WTC11 (cell line): ENCODE results near the gene MN1. TPM values are rescaled to one million over a fixed set of nuclear protein-coding genes. Genes with fewer than 3 reads are reported as not detected.

Experiments used
- ATAC-seq: fragments of 200-7000 bp; cut with Tn5 transposase; 2 replicates; pipeline ENCODE4 v1.10.0; 2021; ENCODE audit warnings: mild to moderate bottlenecking, moderate library complexity
- CTCF ChIA-PET: fragments of 300-600 bp; sonication (Branson Sonifier 250); formaldehyde crosslinking; loops from one replicate; lab custom pipeline; 2021; ENCODE audit warnings: antibody characterized with exemption; lab: Charles Lee
- POLR2A ChIA-PET: fragments of 350-600 bp; sonication (Branson Sonifier 250); formaldehyde crosslinking; loops from one replicate; lab custom pipeline; 2021; ENCODE audit warnings: antibody characterized with exemption; lab: Charles Lee
- DNase-seq: peaks from one replicate; pipeline ENCODE4 v3.0.0; 2021; ENCODE audit warnings: low spot score
- H3K27ac Mint-ChIP-seq: 2 replicates; pipeline ENCODE4 v1.8.0; 2021; ENCODE audit warnings: mixed read lengths
- H3K27me3 Mint-ChIP-seq: 2 replicates; pipeline ENCODE4 v1.8.0; 2021; ENCODE audit warnings: low read depth, mild to moderate bottlenecking, moderate library complexity, mixed read lengths
- H3K36me3 Mint-ChIP-seq: 2 replicates; pipeline ENCODE4 v1.8.0; 2021; ENCODE audit warnings: mixed read lengths
- H3K4me1 Mint-ChIP-seq: 2 replicates; pipeline ENCODE4 v1.8.0; 2022; ENCODE audit warnings: mixed read lengths
- H3K4me3 Mint-ChIP-seq: 2 replicates; pipeline ENCODE4 v1.8.0; 2021; ENCODE audit warnings: mild to moderate bottlenecking, moderate library complexity, mixed read lengths
- H3K9me3 Mint-ChIP-seq: 2 replicates; pipeline ENCODE4 v1.8.0; 2021; ENCODE audit warnings: mixed read lengths
- AFF4 ChIP-seq: sonication (generic); formaldehyde crosslinking; IDR thresholded peaks from 2 replicates; pipeline ENCODE4 v1.8.1; 2023; ENCODE audit warnings: mild to moderate bottlenecking, missing genetic modification reagents, borderline replicate concordance
- ELF4 ChIP-seq: sonication (generic); formaldehyde crosslinking; IDR thresholded peaks from 2 replicates; pipeline ENCODE4 v1.8.1; 2022; ENCODE audit warnings: low read depth, mild to moderate bottlenecking, moderate library complexity, missing genetic modification reagents
- ETV6 ChIP-seq: sonication (generic); formaldehyde crosslinking; IDR thresholded peaks from 2 replicates; pipeline ENCODE4 v1.8.1; 2022; ENCODE audit warnings: mild to moderate bottlenecking, missing genetic modification reagents
- FOXP1 ChIP-seq: sonication (generic); formaldehyde crosslinking; IDR thresholded peaks from 2 replicates; pipeline ENCODE4 v1.8.0; 2022; ENCODE audit warnings: missing genetic modification reagents, mild to moderate bottlenecking, moderate library complexity, borderline replicate concordance
- GTF2I ChIP-seq: fragments of 250-450 bp; sonication (Bioruptor Pico); conservative IDR thresholded peaks from 2 replicates; pipeline ENCODE4 v1.4.0; 2021; ENCODE audit warnings: mild to moderate bottlenecking
- HMGA2 ChIP-seq: fragments of 250-450 bp; sonication (Bioruptor Pico); IDR thresholded peaks from 2 replicates; pipeline ENCODE4 v1.4.0; 2021; ENCODE audit warnings: mild to moderate bottlenecking, moderate library complexity
- IRF1 ChIP-seq: sonication (generic); formaldehyde crosslinking; IDR thresholded peaks from 2 replicates; pipeline ENCODE4 v1.8.0; 2023; ENCODE audit warnings: missing genetic modification reagents
- IRF2 ChIP-seq: sonication (generic); formaldehyde crosslinking; IDR thresholded peaks from 2 replicates; pipeline ENCODE4 v1.8.0; 2022; ENCODE audit warnings: low read depth, missing genetic modification reagents, borderline replicate concordance
- KAT7 ChIP-seq: sonication (generic); formaldehyde crosslinking; IDR thresholded peaks from 2 replicates; pipeline ENCODE4 v1.8.1; 2023; ENCODE audit warnings: missing genetic modification reagents, mild to moderate bottlenecking, borderline replicate concordance
- RELA ChIP-seq: sonication (generic); formaldehyde crosslinking; IDR thresholded peaks from 2 replicates; pipeline ENCODE4 v1.8.1; 2022; ENCODE audit warnings: missing genetic modification reagents, mild to moderate bottlenecking, borderline replicate concordance
- RORB ChIP-seq: fragments of 250-450 bp; sonication (Bioruptor Pico); IDR thresholded peaks from 2 replicates; pipeline ENCODE4 v1.9.0; 2021; ENCODE audit warnings: mild to moderate bottlenecking
- SMAD4 ChIP-seq: sonication (generic); formaldehyde crosslinking; IDR thresholded peaks from 2 replicates; pipeline ENCODE4 v1.8.0; 2022; ENCODE audit warnings: mild to moderate bottlenecking, missing genetic modification reagents
- ZMAT4 ChIP-seq: fragments of 250-450 bp; sonication (Bioruptor Pico); IDR thresholded peaks from 2 replicates; pipeline ENCODE4 v1.9.0; 2021; ENCODE audit warnings: mild to moderate bottlenecking
- ZNF263 ChIP-seq: sonication (generic); formaldehyde crosslinking; IDR thresholded peaks from 2 replicates; pipeline ENCODE4 v1.8.1; 2022; ENCODE audit warnings: low read depth, mild to moderate bottlenecking, moderate library complexity, missing genetic modification reagents
- ZNF281 ChIP-seq: sonication (generic); formaldehyde crosslinking; IDR thresholded peaks from 2 replicates; pipeline ENCODE4 v1.8.0; 2023; ENCODE audit warnings: mild to moderate bottlenecking, missing genetic modification reagents
- ZNF317 ChIP-seq: sonication (generic); formaldehyde crosslinking; IDR thresholded peaks from 2 replicates; pipeline ENCODE4 v1.8.1; 2023; ENCODE audit warnings: low read depth, mild to moderate bottlenecking, moderate library complexity, missing genetic modification reagents, borderline replicate concordance
- ZNF396 ChIP-seq: fragments of 250-450 bp; sonication (Bioruptor Pico); IDR thresholded peaks from 2 replicates; pipeline ENCODE4 v1.8.0; 2021; ENCODE audit warnings: mild to moderate bottlenecking, moderate library complexity, borderline replicate concordance
- total RNA-seq: library from RNA; stranded (reverse); gene quantifications from 3 replicates; pipeline ENCODE4 v1.2.3, GENCODE V29; 2021
- TF ChIP-seq, protein P1 (sequence below): sonication (generic); formaldehyde crosslinking; IDR thresholded peaks from 2 replicates; pipeline ENCODE4 v1.8.1; 2023; ENCODE audit warnings: mild to moderate bottlenecking, missing genetic modification reagents, moderate library complexity
- TF ChIP-seq, protein P2 (sequence below): sonication (generic); formaldehyde crosslinking; IDR thresholded peaks from 2 replicates; pipeline ENCODE4 v1.8.1; 2022; ENCODE audit warnings: mild to moderate bottlenecking, moderate library complexity, missing genetic modification reagents

Gene MN1
- total RNA-seq, 1 experiment from 2014 or later = 21.3 TPM

DNA sequence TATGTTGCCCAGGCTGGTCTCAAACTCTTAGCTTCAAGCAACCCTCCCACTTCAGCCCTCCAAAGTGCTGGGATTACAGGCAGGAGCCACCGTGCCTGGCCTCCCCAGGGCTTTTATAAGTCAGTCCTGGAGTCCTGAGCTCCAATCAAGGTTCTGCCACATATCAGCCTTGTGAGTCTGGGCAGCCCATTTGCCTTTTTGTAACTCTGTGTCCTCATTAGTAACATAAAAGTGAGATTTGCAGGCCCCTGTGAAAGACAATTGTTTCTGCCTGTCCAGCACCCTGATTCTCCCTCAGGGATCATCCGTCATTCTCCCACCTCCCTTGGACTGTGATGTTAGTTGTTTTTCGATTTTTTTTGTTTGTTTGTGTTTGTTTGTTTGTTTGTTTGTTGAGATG lies 89.8 kb downstream of the MN1 start:
- Mint-ChIP-seq H3K4me1 (peaks cover 29% of the 10 kb centered on the region), H3K27me3 (no peaks in the 10 kb centered on the region), H3K27ac (no peak overlapping the region; the same call in 1 of the 2 replicates), H3K4me3 (no peak overlapping the region), H3K9me3 (peaks cover 2% of the 10 kb centered on the region; the same call in 1 of the 2 replicates), H3K36me3 (peaks cover 62% of the 10 kb centered on the region)
- ATAC-seq (no peak), DNase-seq (no peak)
- ChIA-PET CTCF (interaction anchor here (1.1 kb wide), 1 partner anchor 31 kb away, joined by 3 read pairs; no protein-coding TSS in a partner anchor), POLR2A (no interaction called here)
- no peak for TF ChIP-seq AFF4
- no peak for TF ChIP-seq IRF2
- TF ChIP-seq HMGA2 = no peak
- TF ChIP-seq FOXP1 = no peak
- no peak for TF ChIP-seq ZNF263
- TF ChIP-seq KAT7 = no peak
- no peak for TF ChIP-seq ZNF317 (CRISPR knock-in tag)
- TF ChIP-seq ELF4 = no peak

- Mint-ChIP-seq H3K4me1 (peaks cover 24% of the 10 kb centered on the region), H3K27me3 (no peaks in the 10 kb centered on the region), H3K4me3 (no peak overlapping the region), H3K27ac (no peak overlapping the region; the same call in 1 of the 2 replicates), H3K9me3 (peaks cover 2% of the 10 kb centered on the region; the same call in 1 of the 2 replicates), H3K36me3 (peaks cover 61% of the 10 kb centered on the region)
- no peak for DNase-seq
- TF ChIP-seq RELA (CRISPR knock-in tag) (no peak), RORB (no peak)
- ChIA-PET POLR2A (no interaction called here), CTCF (no interaction called here)
- no peak for ATAC-seq
Observed at GRCh38 chr22:27711012-27711411, 90.5 kb downstream of the MN1 start.

DNA sequence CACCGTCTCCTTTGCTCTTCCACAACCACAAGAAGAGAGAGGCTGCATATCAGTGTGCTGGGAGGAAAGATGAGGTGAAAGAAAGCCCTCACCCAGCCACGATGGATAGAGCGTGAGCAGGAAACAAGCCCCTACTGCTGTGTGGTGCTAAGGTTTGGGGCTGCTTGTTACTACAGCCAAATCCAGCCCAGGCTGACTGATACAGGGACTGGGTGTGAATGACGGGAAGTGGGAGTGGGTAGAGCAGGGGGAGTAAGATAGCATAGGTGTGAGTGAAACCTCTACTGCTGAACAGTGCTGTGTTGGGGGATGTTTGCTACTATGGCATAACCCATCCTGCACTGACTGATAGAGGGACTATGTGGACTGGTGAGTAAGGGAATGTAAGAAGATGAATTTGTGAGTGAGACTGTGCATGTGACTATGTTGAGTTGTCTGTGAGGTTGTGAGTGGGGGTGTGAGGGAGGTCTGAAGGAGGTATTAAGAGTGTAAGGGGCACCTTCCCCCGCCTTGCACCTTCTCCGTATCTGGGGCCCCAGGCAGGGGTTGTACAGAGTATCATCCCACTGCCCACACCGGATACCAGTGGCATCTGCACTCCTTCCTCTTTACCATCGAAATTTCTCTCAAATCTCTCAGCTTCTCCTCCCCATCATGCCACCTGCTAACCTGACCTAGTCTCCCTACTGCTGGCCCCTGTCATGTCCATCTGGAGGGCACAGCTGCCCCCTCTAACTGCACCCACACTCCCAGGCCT lies 91.5 kb downstream of the MN1 start:
- no peak for DNase-seq
- no peak for ATAC-seq
- Mint-ChIP-seq H3K9me3 (peaks cover 2% of the 10 kb centered on the region; the same call in 1 of the 2 replicates), H3K4me1 (peaks cover 17% of the 10 kb centered on the region), H3K27me3 (no peaks in the 10 kb centered on the region), H3K27ac (peak overlapping the region; percentile 24; the same call in 1 of the 2 replicates), H3K36me3 (peaks cover 67% of the 10 kb centered on the region), H3K4me3 (no peak overlapping the region)
- POLR2A ChIA-PET = no interaction called here
- no peak for TF ChIP-seq FOXP1
- TF ChIP-seq, protein P1, sequence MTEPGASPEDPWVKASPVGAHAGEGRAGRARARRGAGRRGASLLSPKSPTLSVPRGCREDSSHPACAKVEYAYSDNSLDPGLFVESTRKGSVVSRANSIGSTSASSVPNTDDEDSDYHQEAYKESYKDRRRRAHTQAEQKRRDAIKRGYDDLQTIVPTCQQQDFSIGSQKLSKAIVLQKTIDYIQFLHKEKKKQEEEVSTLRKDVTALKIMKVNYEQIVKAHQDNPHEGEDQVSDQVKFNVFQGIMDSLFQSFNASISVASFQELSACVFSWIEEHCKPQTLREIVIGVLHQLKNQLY (CRISPR knock-in tag) = no peak
- no peak for TF ChIP-seq ZNF317 (CRISPR knock-in tag)
- TF ChIP-seq ZMAT4 = no peak
- TF ChIP-seq ZNF396 (CRISPR knock-in tag) = no peak
- CTCF ChIA-PET = no interaction called here

GRCh38 chr22:27706489-27706888 lies 95.1 kb downstream of the MN1 start:
- no peak overlapping the region for H3K4me3 Mint-ChIP-seq
- H3K36me3 Mint-ChIP-seq = peaks cover 80% of the 10 kb centered on the region
- peaks cover 9% of the 10 kb centered on the region for H3K9me3 Mint-ChIP-seq
- ChIA-PET CTCF (no interaction called here), POLR2A (no interaction called here)
- ATAC-seq (no peak), DNase-seq (no peak)
- peaks cover 3% of the 10 kb centered on the region; the same call in 1 of the 2 replicates for H3K4me1 Mint-ChIP-seq
- no peaks in the 10 kb centered on the region for H3K27me3 Mint-ChIP-seq
- no peak overlapping the region for H3K27ac Mint-ChIP-seq
- TF ChIP-seq, protein P2, sequence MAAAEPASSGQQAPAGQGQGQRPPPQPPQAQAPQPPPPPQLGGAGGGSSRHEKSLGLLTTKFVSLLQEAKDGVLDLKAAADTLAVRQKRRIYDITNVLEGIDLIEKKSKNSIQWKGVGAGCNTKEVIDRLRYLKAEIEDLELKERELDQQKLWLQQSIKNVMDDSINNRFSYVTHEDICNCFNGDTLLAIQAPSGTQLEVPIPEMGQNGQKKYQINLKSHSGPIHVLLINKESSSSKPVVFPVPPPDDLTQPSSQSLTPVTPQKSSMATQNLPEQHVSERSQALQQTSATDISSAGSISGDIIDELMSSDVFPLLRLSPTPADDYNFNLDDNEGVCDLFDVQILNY = no peak
- TF ChIP-seq SMAD4 (CRISPR knock-in tag) (no peak), ZNF281 (CRISPR knock-in tag) (no peak), ETV6 (CRISPR knock-in tag) (no peak), GTF2I (CRISPR knock-in tag) (no peak), IRF1 (CRISPR knock-in tag) (no peak)
